ENCODE results near the gene ATR. TPM values are rescaled to one million over a fixed set of nuclear protein-coding genes. Genes with fewer than 3 reads are reported as not detected.

The ATR gene
- total and polyA plus RNA-seq, 9 of the 15 experiments (the other 6 are each of a cell fraction or from before 2014, with no cell fraction given) = 18.0 to 37.8 (median 23.2) TPM

- Histone ChIP-seq H3K27me3 (ENCODE audit: control insufficient read depth in 2 of 2, insufficient read depth in 2 of 2, low read length in 2 of 2) (no peaks in the 10 kb centered on the region), H3K9ac (ENCODE audit: insufficient read depth in 1 of 2, low read depth in 2 of 2, low read length in 2 of 2) (peak within 1 kb of the TSS; percentile 74 to 94), H3K4me1 (replicated peaks in 1 of 2; ENCODE audit: control insufficient read depth in 2 of 2, insufficient read depth in 2 of 2, low read length in 2 of 2) (peaks cover 0 to 14% of the 10 kb centered on the region in 2 experiments; a peak in 3 of 5 replicates), H3K36me3 (ENCODE audit: control insufficient read depth, insufficient read depth, low read length) (no peaks in the 10 kb centered on the region), H3K27ac (ENCODE audit: extremely low read depth, low read depth, low read length) (peak within 1 kb of the TSS; percentile 62), H3K9me3 (replicated peaks; ENCODE audit: control insufficient read depth, insufficient read depth, low read depth, low read length) (no peaks in the 10 kb centered on the region), H4K20me1 (replicated peaks; ENCODE audit: control insufficient read depth, insufficient read depth, low read length) (no peaks in the 10 kb centered on the region), H3K4me3 (peak within 1 kb of the TSS; percentile 72), H2AFZ (ENCODE audit: low read depth, low read length) (peak within 1 kb of the TSS; percentile 97), H3K9me1 (ENCODE audit: control insufficient read depth, insufficient read depth, low read length) (no peaks in the 10 kb centered on the region), H3K79me2 (ENCODE audit: control insufficient read depth, insufficient read depth, low read length) (peaks cover 27% of the 10 kb centered on the region), H3K4me2 (ENCODE audit: insufficient read depth, low read length) (peak within 1 kb of the TSS; percentile 84)
- ChIA-PET CTCF (ENCODE audit: low intra/inter-chr PET ratio) (interaction anchor here (0.9 kb wide), 1 partner anchor 9 kb away, joined by 4 read pairs; no protein-coding TSS in a partner anchor), POLR2A (interaction anchor here (1.2 to 3.1 kb wide), 3 partner anchors 13 to 128 kb away, joined by 4 to 11 read pairs (median 8); partner anchors contain the start of genes ATR and TRPC1)
- DNase-seq (ENCODE audit: extremely low read depth in 1 of 4, low spot score in 3 of 4) (peak; percentile 95 to 98 (median 98)), ATAC-seq (peak; percentile 92), FAIRE-seq (peak; percentile 90)
- BruUV-seq (replicated peaks) = no TSS peak
- intact Hi-C loops (cut with micrococcal nuclease) = loop anchor here (5.0 kb wide), 1 partner anchor 131 kb away; no protein-coding TSS in a partner anchor
- in situ Hi-C loops (cut with MboI) = loop anchor here (10.0 kb wide), 1 partner anchor 229 kb away; no protein-coding TSS in a partner anchor
- WGBS (ENCODE audit: insufficient coverage, low coverage, missing lambda C conversion rate) = under 1% methylated on average over 53 of the region's 56 CpGs
- TF ChIP-seq ETS1 (conservative IDR thresholded peaks at IDR 0.05; ENCODE audit: control insufficient read depth, low read depth, low read length) (peak; percentile 75; the same call in 1 of the 2 replicates), BRF1 (IDR thresholded peaks at IDR 0.05; ENCODE audit: borderline replicate concordance, extremely low read depth, insufficient read length) (no peak), ZNF644 (tag; IDR thresholded peaks at IDR 0.05; ENCODE audit: low read depth) (no peak), CREB3 (tag; conservative IDR thresholded peaks at IDR 0.05; ENCODE audit: low read depth) (0 out of 2 replicates have a peak, but pooled peaks have one; percentile 21), GATAD2B (IDR thresholded peaks at IDR 0.05; ENCODE audit: borderline replicate concordance) (peak; percentile 54; the same call in 1 of the 2 replicates), DPF2 (IDR thresholded peaks at IDR 0.05) (peak; percentile 62), NFIC (IDR thresholded peaks at IDR 0.05) (peak; percentile 45), FOXJ2 (tag; IDR thresholded peaks at IDR 0.05) (peak; percentile 69; the same call in 1 of the 2 replicates), SAFB (IDR thresholded peaks at IDR 0.05; ENCODE audit: borderline replicate concordance, low read depth, low read length) (peak; percentile 87), RBM22 (IDR thresholded peaks at IDR 0.05; ENCODE audit: low read depth, low read length, poor library complexity, severe bottlenecking) (peak; percentile 45), SMC3 (conservative IDR thresholded peaks at IDR 0.05; ENCODE audit: insufficient read depth, low read depth, low read length) (no peak), L3MBTL2 (IDR thresholded peaks at IDR 0.05) (peak; percentile 65), SUPT5H (IDR thresholded peaks at IDR 0.05) (peak; percentile 88), ZHX1 (conservative IDR thresholded peaks at IDR 0.05; ENCODE audit: low read length) (0 out of 2 replicates have a peak, but pooled peaks have one; percentile 49)
These were observed 17.6 kb upstream of the ATR start, which contains the start of gene PLS1 for GRCh38 chr3:142595951-142596725. PLS1 (plus strand) TSS chr3:142596393; CDS start chr3:142664238, 67,845 bp downstream.
